Activated naive CD4-positive, alpha-beta T cell (primary cell): ENCODE results near the gene PPP1R13L.
"Not testable (repeated sequence)": the region's sequence is repeated elsewhere in the genome, so short reads cannot be mapped to it uniquely, and the experiment has no call there.

ENCODE experiments used
- DNase-seq, 4 experiments: peaks; one replicate each; lab custom pipeline; 2025; lab: John Stamatoyannopoulos, UW

The PPP1R13L gene

GRCh38 chr19:45404557-45405434 lies at the start of gene PPP1R13L:
TSS of gene PPP1R13L (minus strand) at chr19:45405069. CDS start at chr19:45398318, 6,751 bp downstream.
- DNase-seq = peak in 2 of 4 experiments; percentile 19 to 31

DNA sequence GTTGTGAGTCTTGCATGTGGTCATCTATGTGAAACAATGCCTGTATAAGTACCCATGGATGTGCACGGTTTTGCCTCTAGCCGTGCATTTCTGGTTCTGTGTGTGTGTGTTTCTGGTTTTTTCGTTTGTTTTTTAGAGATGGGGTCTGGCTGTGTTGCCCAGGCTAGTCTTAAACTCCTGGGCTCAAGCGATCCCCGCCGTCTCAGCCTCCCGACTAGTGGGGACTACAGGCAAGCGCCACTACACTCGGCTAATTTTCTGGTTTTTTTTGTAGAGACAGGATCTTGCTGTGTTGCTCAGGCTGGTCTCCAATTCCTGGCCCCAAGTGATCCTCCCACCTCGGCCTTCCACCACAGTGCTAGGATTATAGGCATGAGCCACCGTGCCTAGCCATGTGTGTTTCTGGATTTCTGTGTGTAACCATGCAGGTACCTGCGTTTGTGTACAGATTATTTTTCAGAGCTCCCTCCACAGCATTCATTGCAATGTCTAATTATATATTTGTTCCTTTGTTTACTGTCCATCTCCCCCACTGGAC lies 47.0 kb upstream of the PPP1R13L start:
- no peak for DNase-seq

- DNase-seq = peak in 2 of 4 experiments; percentile 25 to 49
These were observed 46.4 kb upstream of the PPP1R13L start for GRCh38 chr19:45451131-45451849.

GRCh38 chr19:45450012-45450333 lies 45.1 kb upstream of the PPP1R13L start:
- no peak for DNase-seq

- no peak for DNase-seq
These were observed 44.0 kb upstream of the PPP1R13L start for GRCh38 chr19:45448887-45449299.

DNA sequence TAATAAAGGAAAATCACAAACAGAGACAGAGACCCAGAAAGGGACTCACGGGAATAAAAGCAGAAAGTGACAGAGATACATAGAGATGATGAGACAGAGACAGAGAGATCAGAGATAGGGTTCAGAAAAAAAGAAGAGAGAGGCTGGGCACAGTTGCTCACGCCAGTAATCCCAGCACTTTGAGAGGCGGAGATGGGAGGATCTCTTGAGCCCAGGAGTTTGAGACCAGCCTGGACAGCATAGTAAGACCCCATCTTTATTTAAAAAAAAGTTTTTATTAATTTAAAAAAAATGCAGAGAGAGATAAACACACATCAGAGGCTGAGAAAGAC lies 43.5 kb upstream of the PPP1R13L start:
- DNase-seq = no peak

DNA sequence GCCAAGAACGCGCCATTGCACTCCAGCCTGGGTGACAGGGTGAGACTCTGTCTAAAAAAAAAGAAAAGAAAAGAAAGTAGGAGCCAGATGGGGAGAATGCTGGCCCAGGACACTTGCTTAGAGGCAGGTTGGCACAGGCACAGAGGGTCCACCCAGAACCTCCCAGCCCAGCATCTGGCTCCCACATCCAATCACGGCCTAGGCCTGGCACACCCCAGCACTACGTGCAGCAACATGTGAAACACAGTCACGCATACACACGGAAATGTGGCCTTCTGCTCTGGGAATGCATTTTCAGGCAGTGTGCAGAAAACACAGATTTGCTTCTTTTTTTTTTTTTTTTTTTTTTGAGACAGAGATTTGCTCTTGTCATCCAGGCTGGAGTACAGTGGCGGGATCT lies 42.1 kb upstream of the PPP1R13L start:
- no peak for DNase-seq

DNA sequence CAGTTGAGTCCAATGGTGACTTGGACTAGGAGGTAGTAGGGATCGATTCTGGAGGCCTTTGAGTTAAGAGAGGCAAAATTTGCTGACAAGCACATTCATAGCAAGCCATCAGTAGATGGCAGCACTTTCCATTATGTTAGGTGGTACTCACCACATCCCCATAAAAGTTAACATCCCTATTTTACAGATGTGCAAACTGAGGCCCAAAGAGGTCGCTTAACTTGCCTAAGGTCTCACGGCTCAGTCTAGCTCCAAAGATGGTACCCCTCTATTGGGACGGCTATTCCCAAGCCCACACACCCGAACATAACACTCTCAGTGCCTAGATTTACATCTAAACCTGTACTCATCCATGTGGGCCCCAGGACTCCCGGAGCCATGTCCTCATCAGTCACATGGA lies 41.4 kb upstream of the PPP1R13L start:
- DNase-seq = no peak

DNA sequence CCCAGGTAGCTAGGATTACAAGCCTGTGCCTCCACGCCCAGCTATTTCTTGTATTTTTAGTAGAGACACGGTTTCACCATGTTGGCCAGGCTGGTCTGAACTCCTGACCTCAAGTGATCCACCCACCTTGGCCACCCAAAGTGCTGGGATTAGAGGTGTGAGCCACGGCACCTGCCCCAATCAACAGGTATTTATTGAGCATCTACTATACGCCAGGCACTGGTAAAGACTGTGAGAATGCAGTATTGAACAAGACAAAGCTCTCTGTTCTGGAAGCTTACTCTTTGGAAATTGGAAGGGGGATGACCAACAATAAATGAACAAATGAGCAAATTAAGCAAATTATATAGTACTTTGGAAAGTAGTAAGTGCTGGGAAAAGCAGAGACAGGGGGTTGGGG lies 40.3 kb upstream of the PPP1R13L start:
- no peak for DNase-seq

DNA sequence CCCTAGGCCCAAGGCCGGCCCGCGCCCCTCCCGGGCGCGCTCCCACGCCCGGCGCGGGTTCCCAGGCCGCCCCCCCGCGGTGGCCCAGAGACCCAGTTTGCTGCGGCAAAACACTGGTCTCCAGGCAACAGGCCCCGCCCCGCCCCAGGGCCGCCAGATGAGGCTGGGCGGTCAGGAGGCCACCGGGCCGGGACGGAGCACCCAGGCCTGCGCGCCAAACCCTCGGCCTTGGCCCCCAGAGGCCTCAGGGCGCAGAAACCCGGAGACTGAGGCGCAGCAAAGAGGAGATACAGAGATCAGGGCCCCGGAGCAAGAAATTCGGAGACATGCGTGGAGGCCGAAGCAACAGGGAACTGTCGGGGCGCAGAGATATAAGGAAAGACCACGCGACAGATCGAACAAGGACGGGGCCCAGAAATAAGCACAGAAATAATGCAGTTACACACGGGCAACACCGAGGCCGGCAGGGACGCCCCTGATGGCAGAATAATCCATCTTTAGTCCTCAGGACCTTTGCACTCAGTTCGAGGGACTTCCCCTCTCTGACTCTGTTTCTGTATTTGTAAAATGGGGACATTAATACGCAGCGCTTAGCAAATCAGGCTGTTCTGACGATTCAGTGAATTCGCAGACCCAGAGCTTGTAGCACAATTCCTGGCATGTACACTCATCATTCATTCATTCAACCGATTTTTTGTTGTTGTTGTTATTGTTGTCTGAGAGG lies 39.6 kb upstream of the PPP1R13L start:
- DNase-seq = peak; percentile 23 to 70 (median 38)

GRCh38 chr19:45443462-45444317 lies 38.8 kb upstream of the PPP1R13L start:
- peak; percentile 6 to 26 (median 17) for DNase-seq

DNA sequence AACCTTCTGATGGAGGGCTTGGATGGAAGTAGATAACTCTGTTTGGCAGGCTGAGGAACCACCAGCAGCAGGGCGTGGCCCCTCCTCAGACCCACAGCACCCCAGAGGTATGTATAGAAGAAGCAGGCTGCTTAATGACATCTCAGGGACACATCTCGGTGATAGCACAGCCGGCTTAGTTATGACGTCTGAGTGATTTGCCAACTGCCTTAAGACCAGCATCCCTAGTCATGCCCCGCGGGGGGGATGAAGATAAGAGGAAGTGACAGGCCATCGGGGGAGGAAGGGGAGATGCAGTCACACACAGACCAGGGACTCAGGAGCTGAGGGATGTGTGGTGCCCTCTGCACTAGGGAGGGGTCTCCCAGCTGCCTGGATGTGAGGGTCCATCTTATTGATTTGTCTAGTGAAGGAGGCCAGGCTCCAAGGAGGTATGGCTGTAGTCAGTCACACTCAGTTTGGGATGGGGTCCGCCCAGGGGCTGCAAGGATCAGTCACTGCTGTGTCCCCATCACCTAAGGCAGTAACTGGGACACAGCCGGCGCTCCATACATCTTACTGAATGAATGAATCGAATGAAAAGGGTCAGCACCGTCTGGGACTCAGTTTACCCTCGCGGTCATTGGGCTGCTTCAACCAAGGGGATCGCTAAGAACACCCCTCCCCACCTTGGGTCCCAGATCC lies 38.1 kb upstream of the PPP1R13L start:
- DNase-seq = peak in 1 of 4 experiments; percentile 19

DNA sequence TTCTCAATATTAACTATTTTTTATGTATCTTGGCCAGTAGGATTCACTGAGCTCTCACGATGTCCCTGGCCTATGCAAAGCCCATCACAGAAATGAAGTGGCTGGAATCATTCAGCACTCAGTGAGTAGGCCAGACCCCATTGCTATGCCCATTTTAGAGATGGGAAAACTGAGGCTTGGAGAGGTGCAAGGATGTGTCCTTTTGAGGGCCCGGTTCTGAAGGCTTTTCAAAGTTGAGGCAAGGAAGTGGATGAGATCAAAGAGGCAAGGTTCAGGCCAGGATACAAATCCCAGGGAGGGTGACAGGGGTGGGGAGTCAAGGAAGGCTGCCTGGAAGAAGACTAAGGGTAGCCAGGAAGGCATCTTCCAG lies 37.5 kb upstream of the PPP1R13L start:
- no peak for DNase-seq

- DNase-seq = no peak
These were observed 36.2 kb upstream of the PPP1R13L start for GRCh38 chr19:45440873-45441654.

- DNase-seq = no peak
These were observed 35.4 kb upstream of the PPP1R13L start for GRCh38 chr19:45440259-45440638.

- DNase-seq = peak; percentile 75 to 85 (median 81)
These were observed 34.8 kb upstream of the PPP1R13L start for GRCh38 chr19:45439569-45440258.

DNA sequence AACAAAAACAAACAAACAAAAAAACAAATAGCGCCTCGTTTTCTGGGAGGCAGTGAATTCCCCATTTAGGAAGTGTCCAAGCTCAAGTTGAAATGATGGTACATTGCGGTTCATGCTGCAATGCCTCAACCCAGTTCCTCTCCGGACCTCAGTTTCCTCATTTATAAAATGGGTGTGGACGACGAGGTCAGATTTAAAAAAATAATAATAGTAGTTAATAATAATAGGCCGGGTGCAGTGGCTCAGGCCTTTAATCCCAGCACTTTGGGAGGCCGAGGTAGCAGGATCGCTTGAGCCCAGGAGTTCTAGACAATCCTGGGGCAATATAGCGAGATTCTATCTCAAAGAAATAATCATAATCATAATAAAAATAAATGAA lies 34.3 kb upstream of the PPP1R13L start:
- DNase-seq = no peak

- DNase-seq = no peak
These were observed 32.5 kb upstream of the PPP1R13L start for GRCh38 chr19:45437328-45437727.

GRCh38 chr19:45432543-45432942 lies 27.7 kb upstream of the PPP1R13L start:
- DNase-seq = not testable (repeated sequence)

DNA sequence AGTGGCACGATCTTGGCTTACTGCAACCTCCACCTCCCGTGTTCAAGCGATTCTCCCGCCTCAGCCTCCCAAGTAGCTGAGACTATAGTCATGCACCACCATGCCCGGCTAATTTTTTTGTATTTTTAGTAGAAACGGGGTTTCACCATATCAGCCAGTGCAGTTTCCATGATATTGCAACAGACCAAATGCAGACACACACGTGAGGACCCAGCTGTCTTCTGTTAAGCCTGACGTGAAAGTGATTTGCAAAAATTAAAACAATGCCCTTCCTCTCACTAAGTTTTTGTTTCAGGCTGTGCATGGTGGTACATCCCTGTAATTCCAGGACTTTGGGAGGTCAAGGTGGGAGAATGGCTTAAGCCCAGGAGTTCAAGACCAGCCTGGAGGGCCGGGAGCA lies 26.1 kb upstream of the PPP1R13L start:
- DNase-seq = not testable (repeated sequence)
